Fibroblast of lung (primary cell): ENCODE results near the gene CAPS.

Experiments used
- EZH2 ChIP-seq: IDR thresholded peaks from 2 replicates; pipeline ENCODE4 v1.5.1; 2012; ENCODE audit warnings: low read length, control low read depth, mild to moderate bottlenecking; ENCODE audit errors: missing control alignments
- TF ChIP-seq, protein P1 (sequence below), 2 donors: IDR thresholded peaks in 1 of 2; conservative IDR thresholded peaks in 1 of 2; 1 replicate in 1 of 2; 2 replicates in 1 of 2; pipeline ENCODE4 v1.5.1; 2011 to 2012; ENCODE audit warnings: low read length in 2 of 2, control low read depth in 1 of 2, inconsistent platforms in 1 of 2, low read depth in 1 of 2, mild to moderate bottlenecking in 1 of 2

GRCh38 chr19:5891572-5891937 lies 22.5 kb upstream of the CAPS start:
- TF ChIP-seq, protein P1, sequence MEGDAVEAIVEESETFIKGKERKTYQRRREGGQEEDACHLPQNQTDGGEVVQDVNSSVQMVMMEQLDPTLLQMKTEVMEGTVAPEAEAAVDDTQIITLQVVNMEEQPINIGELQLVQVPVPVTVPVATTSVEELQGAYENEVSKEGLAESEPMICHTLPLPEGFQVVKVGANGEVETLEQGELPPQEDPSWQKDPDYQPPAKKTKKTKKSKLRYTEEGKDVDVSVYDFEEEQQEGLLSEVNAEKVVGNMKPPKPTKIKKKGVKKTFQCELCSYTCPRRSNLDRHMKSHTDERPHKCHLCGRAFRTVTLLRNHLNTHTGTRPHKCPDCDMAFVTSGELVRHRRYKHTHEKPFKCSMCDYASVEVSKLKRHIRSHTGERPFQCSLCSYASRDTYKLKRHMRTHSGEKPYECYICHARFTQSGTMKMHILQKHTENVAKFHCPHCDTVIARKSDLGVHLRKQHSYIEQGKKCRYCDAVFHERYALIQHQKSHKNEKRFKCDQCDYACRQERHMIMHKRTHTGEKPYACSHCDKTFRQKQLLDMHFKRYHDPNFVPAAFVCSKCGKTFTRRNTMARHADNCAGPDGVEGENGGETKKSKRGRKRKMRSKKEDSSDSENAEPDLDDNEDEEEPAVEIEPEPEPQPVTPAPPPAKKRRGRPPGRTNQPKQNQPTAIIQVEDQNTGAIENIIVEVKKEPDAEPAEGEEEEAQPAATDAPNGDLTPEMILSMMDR (conservative IDR thresholded peaks at IDR 0.05 in 1 of 2, IDR thresholded peaks at IDR 0.05 in 1 of 2; ENCODE audit: low read depth in 1 of 2, low read length in 2 of 2) = no peak
- TF ChIP-seq EZH2 = no peak
